Measurements from ENCODE around the gene DPEP3.

- TF ChIP-seq CTCF (IDR thresholded peaks at IDR 0.05) (no peak), EZH2 (IDR thresholded peaks at IDR 0.05) (no peak)
These were observed 16.4 kb upstream of the DPEP3 start for GRCh38 chr16:67996666-67997065.

Data from neural progenitor cell (in vitro differentiated cells).